22Rv1 (cell line): ENCODE measurements around the gene UQCRHL.
"Not testable (repeated sequence)": the region's sequence is repeated elsewhere in the genome, so short reads cannot be mapped to it uniquely, and the experiment has no call there.

ENCODE experiments used
- ZFX ChIP-seq: fragments of 450-650 bp; IDR thresholded peaks from 2 replicates; pipeline ENCODE4 v1.6.1; 2017; ENCODE audit warnings: antibody characterized with exemption, borderline replicate concordance
- TF ChIP-seq, protein P1 (sequence below): fragments of 450-650 bp; IDR thresholded peaks from 2 replicates; pipeline ENCODE4 v1.5.1; 2017; ENCODE audit warnings: mild to moderate bottlenecking

DNA sequence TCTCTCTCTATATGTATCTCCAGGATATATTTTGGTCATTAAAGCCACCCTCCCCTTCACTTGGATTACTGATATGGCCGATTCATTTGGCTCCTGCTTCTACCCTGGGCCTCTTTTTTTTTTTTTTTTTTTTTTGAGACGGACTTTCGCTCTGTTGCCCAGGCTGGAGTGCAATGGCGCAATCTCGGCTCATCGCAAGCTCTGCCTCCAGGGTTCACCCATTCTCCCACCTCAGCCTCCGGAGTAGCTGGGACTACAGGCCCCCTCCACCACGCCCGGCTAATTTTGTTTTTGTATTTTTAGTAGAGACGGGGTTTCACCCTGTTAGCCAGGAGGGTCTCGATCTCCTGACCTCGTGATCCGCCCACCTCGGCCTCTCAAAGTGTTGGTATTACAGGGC, 21.5 kb upstream of the UQCRHL start:
- TF ChIP-seq, protein P1, sequence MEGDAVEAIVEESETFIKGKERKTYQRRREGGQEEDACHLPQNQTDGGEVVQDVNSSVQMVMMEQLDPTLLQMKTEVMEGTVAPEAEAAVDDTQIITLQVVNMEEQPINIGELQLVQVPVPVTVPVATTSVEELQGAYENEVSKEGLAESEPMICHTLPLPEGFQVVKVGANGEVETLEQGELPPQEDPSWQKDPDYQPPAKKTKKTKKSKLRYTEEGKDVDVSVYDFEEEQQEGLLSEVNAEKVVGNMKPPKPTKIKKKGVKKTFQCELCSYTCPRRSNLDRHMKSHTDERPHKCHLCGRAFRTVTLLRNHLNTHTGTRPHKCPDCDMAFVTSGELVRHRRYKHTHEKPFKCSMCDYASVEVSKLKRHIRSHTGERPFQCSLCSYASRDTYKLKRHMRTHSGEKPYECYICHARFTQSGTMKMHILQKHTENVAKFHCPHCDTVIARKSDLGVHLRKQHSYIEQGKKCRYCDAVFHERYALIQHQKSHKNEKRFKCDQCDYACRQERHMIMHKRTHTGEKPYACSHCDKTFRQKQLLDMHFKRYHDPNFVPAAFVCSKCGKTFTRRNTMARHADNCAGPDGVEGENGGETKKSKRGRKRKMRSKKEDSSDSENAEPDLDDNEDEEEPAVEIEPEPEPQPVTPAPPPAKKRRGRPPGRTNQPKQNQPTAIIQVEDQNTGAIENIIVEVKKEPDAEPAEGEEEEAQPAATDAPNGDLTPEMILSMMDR: not testable (repeated sequence)
- TF ChIP-seq ZFX: not testable (repeated sequence)
